Gastroesophageal sphincter (tissue), 3 donors: ENCODE measurements around the gene SFI1.
"Not testable (repeated sequence)": the region's sequence is repeated elsewhere in the genome, so short reads cannot be mapped to it uniquely, and the experiment has no call there.

Experiments used
- EP300 ChIP-seq: sonication (generic); formaldehyde crosslinking; IDR thresholded peaks from one replicate; pipeline ENCODE4 v1.6.1; 2017; ENCODE audit warnings: antibody characterized with exemption, mild to moderate bottlenecking
- POLR2A ChIP-seq, 2 donors: fragments of 450-650 bp; IDR thresholded peaks; one replicate each; pipeline ENCODE4 v1.6.1; 2017; ENCODE audit warnings: antibody characterized with exemption in 2 of 2, mild to moderate bottlenecking in 2 of 2, moderate library complexity in 1 of 2
- POLR2AphosphoS5 ChIP-seq: sonication (generic); formaldehyde crosslinking; IDR thresholded peaks from one replicate; pipeline ENCODE4 v1.6.1; 2017; ENCODE audit warnings: antibody characterized with exemption
- TF ChIP-seq, protein P1 (sequence below), 4 experiments: fragments of 200-600 bp in 2 of 4; fragments of 450-650 bp in 2 of 4; sonication (generic) in 1 of 4; IDR thresholded peaks; one replicate each; pipeline ENCODE4 v1.5.1; 2017 to 2019; ENCODE audit warnings: antibody characterized with exemption in 4 of 4, mild to moderate bottlenecking in 2 of 4, moderate library complexity in 2 of 4

DNA sequence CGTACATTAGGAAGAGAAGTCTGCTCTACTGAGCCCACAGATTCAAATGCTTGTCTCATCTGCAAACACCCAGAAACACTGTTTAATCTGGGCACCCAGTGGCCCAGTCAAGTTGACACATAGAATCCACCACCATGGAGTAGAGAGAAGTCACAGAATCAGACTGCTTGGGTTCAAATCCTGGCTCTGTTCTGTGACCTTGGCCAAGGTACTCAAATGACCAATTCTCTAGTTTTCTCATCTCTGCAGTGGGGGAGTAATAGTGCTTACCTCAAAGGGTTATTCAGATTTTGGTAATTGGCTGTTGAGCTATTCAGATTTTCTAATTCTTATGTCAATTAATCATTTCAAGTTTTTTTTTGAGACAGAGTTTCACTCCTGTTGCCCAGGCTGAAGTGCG is 93.8 kb downstream of the SFI1 start:
- TF ChIP-seq, protein P1, sequence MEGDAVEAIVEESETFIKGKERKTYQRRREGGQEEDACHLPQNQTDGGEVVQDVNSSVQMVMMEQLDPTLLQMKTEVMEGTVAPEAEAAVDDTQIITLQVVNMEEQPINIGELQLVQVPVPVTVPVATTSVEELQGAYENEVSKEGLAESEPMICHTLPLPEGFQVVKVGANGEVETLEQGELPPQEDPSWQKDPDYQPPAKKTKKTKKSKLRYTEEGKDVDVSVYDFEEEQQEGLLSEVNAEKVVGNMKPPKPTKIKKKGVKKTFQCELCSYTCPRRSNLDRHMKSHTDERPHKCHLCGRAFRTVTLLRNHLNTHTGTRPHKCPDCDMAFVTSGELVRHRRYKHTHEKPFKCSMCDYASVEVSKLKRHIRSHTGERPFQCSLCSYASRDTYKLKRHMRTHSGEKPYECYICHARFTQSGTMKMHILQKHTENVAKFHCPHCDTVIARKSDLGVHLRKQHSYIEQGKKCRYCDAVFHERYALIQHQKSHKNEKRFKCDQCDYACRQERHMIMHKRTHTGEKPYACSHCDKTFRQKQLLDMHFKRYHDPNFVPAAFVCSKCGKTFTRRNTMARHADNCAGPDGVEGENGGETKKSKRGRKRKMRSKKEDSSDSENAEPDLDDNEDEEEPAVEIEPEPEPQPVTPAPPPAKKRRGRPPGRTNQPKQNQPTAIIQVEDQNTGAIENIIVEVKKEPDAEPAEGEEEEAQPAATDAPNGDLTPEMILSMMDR (IDR thresholded peaks at IDR 0.05) = not testable (repeated sequence)
- not testable (repeated sequence) for TF ChIP-seq POLR2A (IDR thresholded peaks at IDR 0.05); POLR2AphosphoS5; EP300
